CD4-positive, alpha-beta T cell treated with Interferon alpha-2 for 1 hour (primary cell): ENCODE data around the gene SNX25.

Source experiments
- DNase-seq, 2 donors: peaks; one replicate each; pipeline ENCODE4 v3.0.0-alpha.2; 2020 to 2022

The SNX25 gene

GRCh38 chr4:185381288-185382196 is 172.1 kb downstream of the SNX25 start:
- DNase-seq: no peak

GRCh38 chr4:185382754-185383153 is 173.4 kb downstream of the SNX25 start:
- DNase-seq: no peak

GRCh38 chr4:185383451-185383850 is 174.1 kb downstream of the SNX25 start:
- DNase-seq: no peak

GRCh38 chr4:185384061-185384460 is 174.7 kb downstream of the SNX25 start:
- DNase-seq: no peak

- no peak for DNase-seq
Measured at GRCh38 chr4:185384930-185385331, 175.5 kb downstream of the SNX25 start.

GRCh38 chr4:185387957-185388356 is 178.6 kb downstream of the SNX25 start:
- no peak for DNase-seq

GRCh38 chr4:185390941-185391340 is 181.5 kb downstream of the SNX25 start:
- DNase-seq: no peak

- no peak for DNase-seq
Measured at GRCh38 chr4:185392156-185392555, 182.8 kb downstream of the SNX25 start.

- DNase-seq: peak in 1 of 2 donors; percentile 49
Measured at GRCh38 chr4:185394568-185395237, 185.3 kb downstream of the SNX25 start.

- DNase-seq: peak in 1 of 2 donors; percentile 66
Measured at GRCh38 chr4:185395238-185395955, 186.0 kb downstream of the SNX25 start, which contains the start of gene LRP2BP. TSS of gene LRP2BP (minus strand) at chr4:185395924. CDS start at chr4:185378186, 17,738 bp downstream.

- DNase-seq: peak; percentile 97 to 98
Measured at GRCh38 chr4:185395956-185396723, 186.7 kb downstream of the SNX25 start.

- no peak for DNase-seq
Measured at GRCh38 chr4:185396724-185397385, 187.5 kb downstream of the SNX25 start, which contains the start of gene ANKRD37. TSS of gene ANKRD37 (plus strand) at chr4:185396841. CDS start at chr4:185396924, 83 bp downstream.

GRCh38 chr4:185398618-185399017 is 189.2 kb downstream of the SNX25 start:
- no peak for DNase-seq

- no peak for DNase-seq
Measured at GRCh38 chr4:185399466-185399865, 190.1 kb downstream of the SNX25 start.

GRCh38 chr4:185404031-185404430 is 194.6 kb downstream of the SNX25 start:
- DNase-seq: no peak

- DNase-seq: no peak
Measured at GRCh38 chr4:185405296-185405999, 196.1 kb downstream of the SNX25 start.

- no peak for DNase-seq
Measured at GRCh38 chr4:185408432-185408831, 199.0 kb downstream of the SNX25 start.

GRCh38 chr4:185411849-185412248 is 202.5 kb downstream of the SNX25 start:
- no peak for DNase-seq

- no peak for DNase-seq
Measured at GRCh38 chr4:185412412-185412811, 203.0 kb downstream of the SNX25 start.
